GM18907 (cell line): ENCODE measurements around the gene SLAMF6.

Experiments
- ATAC-seq: cut with Tn5 transposase; IDR thresholded peaks from one replicate; pipeline ENCODE4 v1.9.1; 2021; ENCODE audit warnings: mild to moderate bottlenecking, moderate library complexity; ENCODE audit not compliant: unreplicated experiment

The SLAMF6 gene

DNA sequence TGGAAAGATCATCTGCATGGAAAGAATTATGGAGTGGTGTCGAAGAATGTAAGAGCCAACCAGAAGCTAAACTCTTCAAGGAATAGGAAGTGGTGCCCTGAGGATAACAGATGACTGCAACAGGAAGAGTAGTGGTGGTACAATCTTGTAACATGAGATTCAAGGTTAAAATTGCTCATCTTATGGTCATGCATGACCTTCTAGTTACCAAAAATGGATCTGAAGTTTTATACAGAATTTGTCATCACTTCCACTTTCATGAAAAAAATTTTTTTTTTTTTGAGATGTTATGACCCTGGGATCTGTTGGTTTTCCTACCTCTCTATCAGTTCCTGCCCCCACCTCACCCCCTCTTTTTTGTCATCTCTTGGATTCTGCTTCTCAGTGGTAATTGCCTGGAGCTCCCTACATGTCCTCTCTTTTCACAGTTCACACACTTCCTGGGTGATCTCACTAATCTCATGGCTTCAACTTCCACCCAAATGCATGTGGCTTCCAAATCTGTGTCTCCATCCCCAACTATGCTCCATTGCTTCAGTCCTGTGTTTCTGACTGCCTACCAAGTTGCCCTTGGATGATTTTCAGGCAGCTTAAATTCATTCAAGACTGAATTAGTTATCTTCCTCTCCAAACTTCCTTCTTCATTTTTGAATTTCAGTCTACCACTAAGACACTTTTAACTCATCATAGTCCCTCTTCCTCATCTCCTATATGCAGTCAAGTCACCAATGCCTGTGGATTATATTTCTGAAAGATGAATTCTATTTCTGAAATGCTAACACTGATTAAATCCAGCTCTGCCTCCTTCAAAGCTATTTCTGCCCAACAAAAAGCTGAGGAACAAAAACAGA lies 48.4 kb downstream of the SLAMF6 start:
- ATAC-seq = peak; percentile 63

DNA sequence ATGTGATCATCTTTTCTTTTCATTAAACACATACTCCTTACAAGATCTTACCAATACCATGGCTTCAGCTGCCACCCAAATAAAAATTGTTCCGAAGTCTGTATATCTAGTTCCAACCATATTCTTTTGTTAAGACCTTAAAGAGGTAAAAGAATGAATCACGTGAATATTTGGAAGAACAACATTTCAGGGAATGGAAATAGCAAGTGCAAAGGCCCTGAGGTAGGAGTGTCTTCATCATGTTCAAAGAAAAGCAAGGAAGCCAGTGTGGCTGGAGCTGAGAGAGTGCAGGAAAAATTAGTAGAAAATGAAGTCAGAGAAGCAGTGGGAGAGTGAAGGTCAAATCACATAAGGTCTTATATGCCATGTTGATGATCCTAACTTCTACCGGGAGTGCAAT lies 50.9 kb downstream of the SLAMF6 start:
- no peak for ATAC-seq

DNA sequence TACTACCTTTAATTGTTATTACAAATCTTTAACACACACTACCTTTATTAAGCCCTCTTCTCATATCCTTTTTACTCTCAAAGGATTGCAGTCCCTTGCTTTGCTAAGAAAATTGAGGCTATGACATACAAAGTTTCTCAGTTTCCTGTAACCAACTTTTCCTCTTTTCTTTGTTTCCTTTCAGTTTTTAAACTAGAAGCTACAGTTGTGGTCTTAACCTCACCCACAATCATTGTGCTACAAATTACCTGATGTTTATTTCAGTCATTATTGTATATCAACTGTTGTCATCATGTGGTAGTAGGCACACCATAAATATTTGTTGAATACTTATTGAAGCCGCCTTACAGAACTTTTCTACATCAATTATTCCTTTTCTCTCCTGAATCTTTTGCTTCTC lies 51.8 kb downstream of the SLAMF6 start:
- ATAC-seq = no peak

DNA sequence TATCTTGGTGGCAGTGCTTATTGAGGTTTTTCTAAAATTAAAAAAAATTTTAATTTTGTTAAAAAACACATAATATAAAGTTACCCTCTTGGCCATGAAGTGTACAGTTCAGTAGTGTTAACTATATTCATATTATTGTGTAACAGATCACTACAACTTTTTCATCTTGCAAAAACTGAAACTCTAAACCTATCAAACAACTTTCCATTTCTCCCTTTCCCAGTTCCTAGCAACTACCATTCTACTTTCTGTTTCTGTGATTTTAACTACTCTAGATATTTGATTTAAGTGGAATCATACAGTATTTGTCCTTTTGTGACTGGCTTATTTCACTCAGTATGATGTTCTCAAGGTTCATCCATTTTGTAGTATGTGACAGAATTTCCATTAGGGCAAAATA lies 55.5 kb downstream of the SLAMF6 start:
- no peak for ATAC-seq

DNA sequence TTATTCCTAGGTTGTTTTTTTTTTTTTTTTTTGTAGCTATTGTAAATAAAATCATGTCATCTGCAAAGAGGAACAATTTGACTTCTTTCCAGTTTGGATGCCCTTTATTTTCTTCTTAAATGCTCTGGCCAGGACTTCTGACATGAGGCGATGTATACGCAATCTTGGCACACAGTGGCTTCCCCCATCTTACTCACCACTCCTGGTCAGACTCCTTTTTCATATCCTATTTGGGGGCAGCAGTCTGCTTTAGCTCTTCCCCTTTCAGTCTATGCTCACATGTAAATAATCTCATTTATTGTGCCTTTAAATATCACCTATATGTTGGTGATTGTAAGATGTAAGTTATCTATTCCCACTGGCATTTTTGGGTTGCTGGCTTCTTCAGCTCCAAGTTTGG lies 56.1 kb downstream of the SLAMF6 start:
- no peak for ATAC-seq

DNA sequence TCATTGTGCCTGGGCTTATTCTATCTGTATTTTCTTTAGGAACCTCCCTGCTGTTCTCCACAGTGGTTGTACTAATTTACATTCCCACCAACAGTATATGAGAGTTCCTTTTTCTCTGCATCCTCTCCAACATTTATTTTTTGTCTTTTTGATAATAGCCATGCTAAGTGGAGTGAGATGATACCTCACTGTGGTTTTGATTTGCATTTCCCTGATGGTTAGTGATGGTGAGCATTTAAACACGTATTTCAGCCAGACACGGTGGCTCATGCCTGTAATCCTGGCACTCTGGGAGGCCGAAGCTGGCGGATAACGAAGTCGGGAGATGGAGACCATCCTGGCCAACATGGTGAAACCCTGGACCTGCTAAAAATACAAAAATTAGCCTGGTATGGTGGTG lies 57.9 kb downstream of the SLAMF6 start:
- ATAC-seq = no peak

DNA sequence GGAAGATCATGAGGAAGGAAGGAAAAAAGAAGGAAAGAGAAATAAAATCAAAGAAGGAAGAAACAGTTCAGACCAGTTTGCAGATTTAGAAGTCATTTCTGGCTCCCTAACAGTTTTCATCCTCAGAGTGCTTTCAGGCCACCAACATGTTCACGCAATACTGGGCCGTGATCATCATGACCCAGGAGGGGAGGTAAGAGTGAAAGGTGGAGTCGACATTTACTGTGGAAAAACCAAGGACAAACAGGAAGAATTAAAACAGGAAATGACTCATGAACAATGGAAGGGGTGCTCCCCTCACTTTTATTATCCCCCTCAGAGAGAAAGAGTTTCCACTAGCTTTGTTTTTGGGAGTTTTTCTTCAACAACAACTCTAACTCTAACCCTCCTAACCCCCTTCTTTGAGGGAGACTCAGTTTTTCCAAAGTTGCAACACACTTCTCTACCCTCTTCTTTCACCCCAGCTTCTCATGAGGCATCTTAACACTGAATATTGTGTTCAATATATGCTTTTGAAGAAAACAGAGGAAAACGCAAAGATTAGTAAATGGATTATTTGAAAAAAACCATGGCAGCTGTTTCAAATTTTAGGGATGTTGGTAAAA lies 62.3 kb downstream of the SLAMF6 start:
- ATAC-seq = no peak

DNA sequence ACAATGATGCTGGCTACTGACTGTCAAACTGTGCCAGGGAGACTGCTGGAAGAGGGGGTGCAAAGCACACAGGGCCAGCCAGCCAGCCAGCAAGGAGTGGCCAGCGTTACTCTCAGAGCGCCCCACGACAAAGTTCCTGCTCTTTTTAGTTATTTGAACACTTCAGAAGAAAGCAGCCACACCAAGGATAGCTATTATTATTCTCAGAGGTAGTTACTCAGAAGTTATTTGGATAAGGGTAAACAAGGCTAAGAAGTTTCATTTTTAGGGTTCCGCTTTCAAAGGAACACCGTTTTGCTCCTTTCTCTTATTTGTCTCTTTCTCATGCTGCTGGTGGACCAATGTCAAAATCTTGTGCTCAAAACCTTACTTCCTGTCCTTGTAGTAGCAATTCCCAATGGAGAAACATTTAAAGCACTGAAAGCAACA lies 62.8 kb downstream of the SLAMF6 start:
- ATAC-seq = no peak

DNA sequence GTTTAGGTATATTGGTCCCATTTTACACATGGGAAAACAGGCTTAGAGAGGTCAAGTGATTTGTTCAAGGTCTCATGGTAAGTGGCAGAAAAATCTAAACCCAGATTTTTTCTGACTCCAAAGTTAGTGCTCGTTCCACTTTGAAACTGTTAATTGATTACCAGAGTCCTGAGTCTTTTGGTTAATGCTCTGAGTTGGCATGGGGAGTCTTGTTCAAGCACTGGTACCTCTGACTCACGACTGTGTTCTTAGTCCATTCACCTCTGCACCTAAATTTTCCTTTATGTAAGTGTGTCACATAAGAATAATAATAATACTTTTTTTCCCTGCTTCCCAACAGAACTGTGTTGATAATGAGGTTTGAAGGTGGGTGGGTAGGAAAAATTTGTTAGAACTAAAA lies 63.4 kb downstream of the SLAMF6 start:
- ATAC-seq = no peak

DNA sequence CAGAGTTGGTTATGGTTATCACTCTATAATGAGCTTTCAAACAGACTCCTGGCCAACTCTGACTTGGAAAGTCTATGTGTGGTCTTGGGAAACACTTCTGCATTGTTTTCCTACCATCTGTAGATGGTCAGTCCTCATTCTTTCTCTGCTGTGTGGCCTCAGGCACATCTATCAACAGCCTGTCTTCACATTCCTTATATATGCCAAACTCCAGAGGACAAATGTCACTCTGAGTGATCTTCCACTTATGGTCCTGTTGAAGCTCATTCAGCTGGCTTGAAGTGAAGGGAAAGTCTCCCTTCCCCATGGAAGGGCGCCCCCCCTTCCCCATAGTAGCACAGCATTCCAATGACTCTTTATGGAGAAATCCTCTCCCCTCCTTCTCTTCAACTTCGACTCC lies 64.0 kb downstream of the SLAMF6 start:
- no peak for ATAC-seq

DNA sequence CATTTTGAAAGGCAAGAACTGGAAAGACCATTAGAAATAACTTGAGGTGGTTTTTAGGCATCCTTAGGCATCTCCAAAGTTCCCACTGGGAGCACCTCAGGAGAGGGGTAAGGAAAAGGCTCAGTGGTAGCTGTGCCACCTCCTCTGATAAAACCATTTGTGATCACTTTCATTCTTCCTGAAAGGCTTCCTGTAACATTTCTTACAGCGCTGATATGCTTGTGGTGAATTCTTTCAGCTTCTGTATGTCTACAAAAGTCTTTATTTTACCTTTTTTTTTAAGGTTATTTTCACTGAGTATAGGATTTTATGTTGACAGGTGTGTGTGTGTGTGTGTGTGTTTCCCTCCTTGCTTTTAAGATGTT lies 67.9 kb downstream of the SLAMF6 start:
- no peak for ATAC-seq

DNA sequence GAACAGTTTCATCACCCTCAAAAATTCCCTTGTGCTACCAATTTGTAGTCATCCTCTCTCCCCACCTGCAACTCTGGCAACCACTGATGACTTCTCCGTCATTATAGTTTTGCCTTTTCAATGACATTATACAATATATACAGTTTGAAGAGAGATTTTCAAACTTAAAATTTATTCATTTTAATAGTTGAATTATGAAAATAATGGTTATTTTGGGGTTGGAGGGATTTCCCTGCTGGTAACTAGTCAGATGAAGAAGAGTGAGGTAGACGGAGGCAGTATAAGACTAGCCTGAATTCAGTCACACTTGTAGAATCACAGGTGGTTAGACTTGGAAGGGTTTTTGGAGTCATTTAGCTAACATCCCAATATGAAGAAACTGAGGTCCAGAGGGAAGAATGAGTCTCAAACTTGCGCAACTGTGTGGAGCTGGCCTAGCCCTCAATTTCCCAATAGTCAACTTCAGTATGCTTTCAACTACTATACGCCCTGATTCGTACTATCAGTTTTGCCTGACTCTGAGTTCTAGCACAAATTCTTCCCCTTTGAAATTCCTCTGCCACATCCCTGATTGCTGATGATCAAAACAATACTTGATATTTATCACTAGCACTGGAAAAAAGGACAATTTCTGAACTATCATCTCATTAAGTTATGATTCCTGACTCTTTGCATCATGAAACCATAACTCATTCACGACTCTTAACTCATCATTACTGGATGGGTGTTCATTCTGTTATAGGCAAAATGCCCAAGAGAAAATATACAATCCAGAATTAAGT lies 68.5 kb downstream of the SLAMF6 start:
- peak; percentile 28 for ATAC-seq

DNA sequence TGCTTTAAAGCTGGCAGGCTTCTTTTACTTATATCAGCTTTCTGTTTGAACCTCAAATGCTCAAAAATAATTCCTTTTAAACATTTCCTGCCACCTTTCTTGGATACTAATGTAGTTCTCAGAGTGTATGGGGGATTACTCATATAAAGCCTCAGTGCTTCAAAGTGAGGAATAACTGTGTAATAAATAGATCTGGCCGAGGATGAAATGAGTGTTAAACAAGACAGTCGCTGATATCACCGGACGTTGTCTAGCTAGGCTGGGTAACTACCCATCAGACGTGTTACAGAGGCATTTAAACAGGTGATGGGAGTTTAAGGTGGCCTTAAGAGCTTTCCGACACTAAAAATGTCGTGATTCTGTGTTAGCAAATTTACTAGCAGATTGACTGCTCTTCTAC lies 69.6 kb downstream of the SLAMF6 start:
- ATAC-seq = peak; percentile 56

DNA sequence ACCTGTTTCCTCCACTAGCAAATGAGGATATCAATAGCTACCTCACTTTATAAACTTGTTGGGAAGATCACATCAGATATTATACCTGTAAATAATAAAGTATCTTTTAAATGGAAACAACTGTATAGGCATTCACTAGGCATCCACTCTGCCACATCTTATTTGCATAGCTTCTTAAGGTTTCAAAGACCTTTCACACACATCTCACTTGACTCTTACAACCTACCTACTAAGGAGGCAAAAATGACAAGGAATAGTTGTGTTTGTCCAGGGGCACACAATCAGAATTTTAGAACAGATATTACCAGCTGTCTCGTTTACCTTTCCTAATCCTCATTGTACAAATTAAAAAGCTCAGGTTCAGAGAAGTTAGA lies 71.2 kb downstream of the SLAMF6 start:
- peak; percentile 43 for ATAC-seq

DNA sequence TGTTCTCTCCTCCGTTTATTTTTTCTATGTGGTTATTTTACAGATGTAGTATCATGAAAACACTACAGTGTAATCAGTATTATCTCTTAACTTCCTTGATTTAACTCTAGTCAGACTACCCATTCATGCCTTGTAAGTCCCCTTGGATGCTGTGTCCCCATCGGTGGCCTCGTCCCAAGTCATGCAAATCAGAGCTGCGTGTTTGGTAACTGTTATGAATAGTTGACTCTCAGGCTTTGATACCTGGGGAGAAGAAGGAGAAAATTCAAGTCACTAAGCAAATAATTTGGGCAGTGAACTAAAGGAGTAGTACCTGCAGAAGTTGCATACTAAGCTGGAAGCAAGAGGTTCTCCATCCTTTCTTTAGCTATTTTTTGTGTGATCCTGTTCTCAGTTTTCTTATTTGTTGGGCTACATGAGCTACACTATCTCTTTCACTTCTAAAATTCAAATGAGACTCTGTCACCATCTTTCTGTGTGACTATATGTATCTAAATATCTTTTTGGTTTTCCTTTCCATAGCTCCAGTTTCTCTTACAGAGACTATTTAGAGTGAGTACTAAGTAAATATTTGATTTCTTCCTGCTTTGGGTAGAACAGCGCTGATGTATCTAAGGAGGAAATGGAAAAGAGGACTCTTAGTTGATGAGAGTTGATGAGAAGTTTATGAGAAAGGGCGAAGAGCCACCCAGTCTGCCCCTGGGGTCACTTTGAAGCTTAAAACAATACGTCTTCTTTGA lies 71.8 kb downstream of the SLAMF6 start:
- ATAC-seq = peak; percentile 53

DNA sequence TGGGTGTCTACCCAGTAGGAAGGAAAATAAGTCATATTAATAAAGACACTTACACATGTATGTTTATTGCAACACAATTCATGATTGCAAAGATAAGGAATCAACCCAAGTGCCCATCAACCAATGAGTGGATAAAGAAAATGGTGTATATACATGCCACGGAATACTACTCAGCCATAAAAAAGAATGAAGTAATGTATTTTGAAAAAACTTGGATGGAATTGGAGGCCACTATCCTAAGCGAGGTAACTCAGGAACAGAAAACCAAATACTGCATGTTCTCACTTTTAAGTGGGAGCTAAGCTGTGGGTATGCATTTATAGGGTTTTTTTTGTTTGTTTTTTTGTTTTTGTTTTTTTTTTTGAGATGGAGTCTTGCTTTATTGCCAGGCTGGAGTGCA lies 73.6 kb downstream of the SLAMF6 start:
- no peak for ATAC-seq

DNA sequence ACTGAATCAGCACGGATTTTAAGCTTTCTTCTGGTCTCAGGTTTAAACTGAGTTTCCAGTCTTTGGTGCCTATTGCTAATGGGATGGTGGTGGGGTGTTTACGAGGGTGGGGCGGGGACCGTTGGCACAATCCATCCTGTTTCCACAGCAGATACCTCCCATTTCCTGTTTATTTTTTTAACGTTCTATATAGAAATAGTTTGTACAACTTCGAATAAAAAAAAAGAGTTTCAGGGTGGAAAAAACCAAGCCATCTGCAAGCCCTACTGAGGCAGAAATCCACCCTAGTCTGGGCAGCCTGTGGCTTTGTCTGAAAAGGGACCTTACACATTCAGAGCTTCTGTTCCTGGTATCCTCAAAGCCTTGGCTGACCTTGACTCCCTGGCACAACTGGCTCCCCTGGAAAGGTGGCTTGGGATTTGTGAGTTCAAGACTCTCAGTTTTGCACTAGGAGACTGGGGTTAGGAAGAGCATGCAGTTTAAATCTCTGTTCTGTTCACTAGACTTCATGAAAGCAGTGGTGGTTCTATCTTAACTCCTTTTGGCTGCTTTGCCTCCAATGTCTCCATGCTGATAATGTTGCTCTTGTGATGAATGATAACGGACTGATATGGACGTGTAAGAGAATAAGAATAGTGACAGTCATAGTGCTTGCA lies 76.0 kb downstream of the SLAMF6 start:
- ATAC-seq = no peak

DNA sequence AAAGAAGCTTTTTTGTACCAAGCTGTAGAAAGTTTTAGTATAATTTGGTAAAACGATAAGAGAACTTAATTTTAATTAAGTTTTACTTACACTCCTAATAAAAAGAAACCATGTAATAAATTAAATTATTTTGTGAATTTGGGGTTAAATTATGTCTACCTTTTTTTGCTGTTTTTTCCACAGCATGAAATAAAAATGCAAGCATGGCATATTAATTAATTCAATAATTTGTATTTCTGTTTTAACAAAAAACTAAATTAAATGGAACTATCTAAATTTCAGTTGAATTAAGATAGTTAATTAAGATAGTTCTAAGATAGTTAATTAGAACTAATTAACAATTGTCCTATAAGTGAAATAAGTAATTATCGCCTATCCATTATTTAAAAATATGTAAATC lies 83.3 kb downstream of the SLAMF6 start:
- no peak for ATAC-seq

DNA sequence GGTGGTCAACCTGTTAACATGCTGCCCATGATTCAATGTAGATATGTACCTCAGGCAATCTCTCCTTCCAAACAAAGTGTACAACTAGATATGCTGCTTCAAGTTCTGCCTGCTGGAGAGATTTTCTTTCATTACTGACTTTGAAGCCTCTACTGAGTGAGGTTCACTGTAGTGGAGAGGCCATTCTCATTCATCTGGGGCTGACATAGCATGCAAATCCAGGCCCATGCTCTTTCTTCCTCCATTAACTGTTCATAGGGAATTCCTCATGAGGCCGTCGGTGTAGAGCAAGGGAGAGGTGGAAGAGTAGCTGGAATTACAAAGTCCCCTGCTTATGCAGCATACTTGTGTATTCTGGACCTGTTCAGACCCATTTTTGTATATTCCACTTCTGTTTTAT lies 84.1 kb downstream of the SLAMF6 start:
- no peak for ATAC-seq

DNA sequence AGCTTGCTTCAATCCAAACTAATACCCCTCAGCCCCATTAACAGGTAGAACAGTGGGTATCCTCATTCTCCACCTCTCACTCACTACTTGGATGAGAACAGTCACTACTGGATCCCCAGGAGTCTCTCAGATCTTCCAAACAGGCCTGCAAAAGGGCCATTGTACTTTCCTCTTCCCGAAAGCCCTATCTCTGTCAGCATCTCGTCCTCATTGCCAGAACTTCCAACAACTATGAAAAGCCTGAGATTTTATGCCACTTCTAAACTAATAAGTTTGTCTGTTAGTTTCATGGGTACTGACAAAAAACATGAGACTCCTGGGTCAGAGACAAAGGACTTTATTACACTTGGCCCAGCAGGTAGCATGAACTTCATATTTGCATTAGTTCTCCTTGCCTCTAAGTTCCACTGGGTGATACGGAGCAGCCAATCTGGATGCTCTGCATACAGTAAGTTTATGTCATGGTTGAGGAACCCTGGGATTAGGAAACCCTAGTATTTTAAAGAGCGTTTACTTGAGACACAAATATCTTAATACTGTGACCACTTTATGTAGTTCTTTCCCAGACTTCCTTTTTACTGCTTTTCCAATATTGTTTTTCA lies 84.6 kb downstream of the SLAMF6 start:
- ATAC-seq = peak; percentile 10
